ENCODE results near the gene PHF11.

PHF11 gene

GRCh38 chr13:49521224-49521623 lies 25.5 kb downstream of the PHF11 start:
- TF ChIP-seq CTCF (IDR thresholded peaks at IDR 0.05; ENCODE audit: extremely low read depth, missing control alignments): no peak
- no peak for DNase-seq (ENCODE audit: low spot score)

- TF ChIP-seq CTCF (IDR thresholded peaks at IDR 0.05; ENCODE audit: extremely low read depth, missing control alignments): no peak
- DNase-seq (ENCODE audit: low spot score): no peak
Observed at GRCh38 chr13:49524740-49525501, 29.2 kb downstream of the PHF11 start.

- no peak for DNase-seq (ENCODE audit: low spot score)
- TF ChIP-seq CTCF (IDR thresholded peaks at IDR 0.05; ENCODE audit: extremely low read depth, missing control alignments): no peak
Observed at GRCh38 chr13:49527123-49527522, 31.4 kb downstream of the PHF11 start.

DNA sequence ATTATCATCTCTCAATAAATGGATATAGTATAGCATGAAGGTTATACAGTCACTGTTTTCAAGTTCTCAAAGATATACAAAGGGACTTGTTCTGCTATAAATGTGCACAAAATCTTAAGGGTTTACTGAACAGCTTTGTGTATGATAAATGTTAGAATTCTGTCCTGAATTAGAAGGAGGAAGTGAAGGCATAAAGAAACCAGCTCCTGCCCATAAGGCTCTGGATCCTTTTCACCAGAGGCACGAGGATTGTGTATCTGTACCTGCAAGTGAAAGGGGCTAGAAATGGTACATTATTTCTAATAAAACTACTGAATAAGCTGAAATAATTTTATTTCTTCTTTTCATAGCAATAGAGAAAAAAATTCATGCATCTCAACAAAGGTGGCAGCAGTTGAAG lies 32.4 kb downstream of the PHF11 start:
- no peak for TF ChIP-seq CTCF (IDR thresholded peaks at IDR 0.05; ENCODE audit: extremely low read depth, missing control alignments)
- DNase-seq (ENCODE audit: low spot score): no peak

GRCh38 chr13:49530457-49530856 lies 34.7 kb downstream of the PHF11 start:
- TF ChIP-seq CTCF (IDR thresholded peaks at IDR 0.05; ENCODE audit: extremely low read depth, missing control alignments): no peak
- peak; percentile 25 for DNase-seq (ENCODE audit: low spot score)

GRCh38 chr13:49532593-49532992 lies 36.8 kb downstream of the PHF11 start:
- TF ChIP-seq CTCF (IDR thresholded peaks at IDR 0.05; ENCODE audit: extremely low read depth, missing control alignments): no peak
- DNase-seq (ENCODE audit: low spot score): no peak

DNA sequence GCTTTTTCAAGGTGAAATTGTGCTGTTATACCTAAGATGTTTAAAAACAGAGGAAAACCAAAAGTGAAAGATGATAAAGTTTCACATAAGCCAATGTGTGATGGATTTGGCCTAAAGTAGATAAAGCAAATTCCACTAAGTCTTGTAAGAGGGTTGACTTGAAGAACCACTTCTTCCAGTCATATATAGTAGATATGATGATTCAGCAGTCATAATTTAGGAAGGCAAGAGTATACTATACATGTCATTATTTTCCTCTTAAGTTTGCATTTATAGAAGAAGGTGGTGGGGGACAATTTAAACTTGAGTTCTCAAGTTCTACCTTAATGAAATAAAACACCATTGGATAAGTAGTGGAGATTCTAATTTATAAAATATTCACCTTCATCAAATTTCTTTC lies 37.3 kb downstream of the PHF11 start:
- DNase-seq (ENCODE audit: low spot score): no peak
- no peak for TF ChIP-seq CTCF (IDR thresholded peaks at IDR 0.05; ENCODE audit: extremely low read depth, missing control alignments)
